CD4-positive, CD25-positive, alpha-beta regulatory T cell (primary cell): ENCODE measurements around the gene XRCC4. TPM values are rescaled to one million over a fixed set of nuclear protein-coding genes. Genes with fewer than 3 reads are reported as not detected.
A peak's percentile ranks its signal among the peaks of the same experiment; 100 is the strongest.

Experiments used
- ATAC-seq, 2 donors: fragments of 150-1000 bp; cut with Tn5 transposase; one replicate each; pipeline ENCODE4 v1.10.0; 2021; ENCODE audit warnings: low read depth in 2 of 2, moderate number of reproducible peaks in 2 of 2, moderate library complexity in 1 of 2
- DNase-seq, 3 donors: peaks; one replicate each; pipeline versions ENCODE4 v3.0.0 to v3.0.0-alpha.2; 2012 to 2022; ENCODE audit warnings: mixed read lengths in 1 of 3
- H3K27ac ChIP-seq: one replicate; pipeline ENCODE4 v1.7.0; 2013; ENCODE audit warnings: mild to moderate bottlenecking, low read length; ENCODE audit not compliant: insufficient read depth, poor library complexity, severe bottlenecking
- H3K27me3 ChIP-seq: one replicate; pipeline ENCODE4 v1.7.0; 2013; ENCODE audit warnings: low read length; ENCODE audit not compliant: control insufficient read depth, insufficient read depth
- H3K36me3 ChIP-seq: one replicate; pipeline ENCODE4 v1.7.0; 2013; ENCODE audit warnings: mild to moderate bottlenecking, low read length, moderate library complexity; ENCODE audit not compliant: control insufficient read depth, insufficient read depth
- H3K4me1 ChIP-seq: 2 replicates; pipeline ENCODE4 v1.7.0; 2013; ENCODE audit warnings: mild to moderate bottlenecking, low read length; ENCODE audit not compliant: insufficient read depth, control insufficient read depth, poor library complexity, severe bottlenecking
- H3K4me3 ChIP-seq: one replicate; pipeline ENCODE4 v1.7.0; 2013; ENCODE audit warnings: low read depth, mild to moderate bottlenecking, low read length, moderate library complexity
- H3K9me3 ChIP-seq, 2 experiments: 1 replicate in 1 of 2; 2 replicates in 1 of 2; pipeline ENCODE4 v1.7.0; 2013; ENCODE audit warnings: low read length in 2 of 2, mild to moderate bottlenecking in 1 of 2, moderate library complexity in 1 of 2; ENCODE audit not compliant: control insufficient read depth in 2 of 2
- H3K27ac Mint-ChIP-seq, 3 donors: one replicate each; pipeline ENCODE4 v1.8.0; 2020 to 2022; ENCODE audit warnings: mild to moderate bottlenecking in 3 of 3, mixed read lengths in 3 of 3, moderate library complexity in 2 of 3
- H3K27me3 Mint-ChIP-seq: one replicate; pipeline ENCODE4 v1.8.0; 2022; ENCODE audit warnings: mild to moderate bottlenecking, mixed read lengths
- H3K36me3 Mint-ChIP-seq: one replicate; pipeline ENCODE4 v1.8.0; 2020; ENCODE audit warnings: mixed read lengths
- H3K4me1 Mint-ChIP-seq, 4 donors: one replicate each; pipeline ENCODE4 v1.8.0; 2020 to 2022; ENCODE audit warnings: mixed read lengths in 4 of 4, mild to moderate bottlenecking in 1 of 4
- H3K4me3 Mint-ChIP-seq, 4 donors: one replicate each; pipeline ENCODE4 v1.8.0; 2020 to 2022; ENCODE audit warnings: mild to moderate bottlenecking in 4 of 4, mixed read lengths in 4 of 4, moderate library complexity in 3 of 4
- H3K9me3 Mint-ChIP-seq, 7 donors: one replicate each; pipeline ENCODE4 v1.8.0; 2020 to 2022; ENCODE audit warnings: mixed read lengths in 7 of 7, mild to moderate bottlenecking in 3 of 7, moderate library complexity in 2 of 7
- polyA plus RNA-seq, 4 donors: library from polyadenylated mRNA; unstranded; fragments of 300-500 nt; fragmentation: Illumina TruSeq; gene quantifications; one replicate each; pipeline ENCODE4 v1.2.3, GENCODE V29; 2021
- total RNA-seq: library from RNA; stranded (reverse); gene quantifications from one replicate; pipeline ENCODE4 v1.2.3, GENCODE V29; 2022

The XRCC4 gene
- total and polyA plus RNA-seq, 5 donors from 2014 or later: 3.8 to 10.1 (median 6.2) TPM

DNA sequence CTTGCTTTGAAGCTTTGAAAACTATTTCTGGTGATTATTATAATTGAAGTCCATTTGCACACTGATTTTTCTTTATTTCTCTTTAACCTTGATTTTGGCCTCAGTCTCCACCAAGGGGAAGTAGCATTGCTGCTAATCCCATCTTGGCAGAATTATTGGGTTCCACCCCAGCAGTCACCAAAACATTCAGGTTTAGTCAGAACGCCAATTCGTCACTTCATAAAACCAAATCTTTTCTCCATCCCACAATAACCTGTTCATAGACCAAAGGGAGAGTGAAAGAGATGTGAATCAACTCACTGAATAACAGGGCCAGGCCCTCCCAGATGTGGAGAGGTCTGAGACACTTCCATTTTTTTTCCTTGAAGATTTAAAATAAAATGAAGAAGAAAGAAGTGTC is 299.1 kb downstream of the XRCC4 start:
- no peaks in the 10 kb centered on the region for H3K4me1 ChIP-seq
- no peak overlapping the region for H3K27ac Mint-ChIP-seq
- H3K36me3 Mint-ChIP-seq: no peaks in the 10 kb centered on the region
- DNase-seq (no peak), ATAC-seq (no peak)
- H3K27me3 ChIP-seq: peaks cover 2% of the 10 kb centered on the region
- H3K9me3 ChIP-seq: no peaks in the 10 kb centered on the region
- H3K4me1 Mint-ChIP-seq: no peaks in the 10 kb centered on the region
- no peak overlapping the region for H3K4me3 ChIP-seq
- H3K27me3 Mint-ChIP-seq: peaks cover 8% of the 10 kb centered on the region
- peaks cover 0 to 5% (median 0%) of the 10 kb centered on the region in 7 donors for H3K9me3 Mint-ChIP-seq
- no peak overlapping the region for H3K4me3 Mint-ChIP-seq
- no peaks in the 10 kb centered on the region for H3K36me3 ChIP-seq
- H3K27ac ChIP-seq: no peak overlapping the region

GRCh38 chr5:83377131-83377865 is 300.0 kb downstream of the XRCC4 start:
- DNase-seq (no peak), ATAC-seq (no peak)
- no peak overlapping the region for H3K4me3 ChIP-seq
- no peaks in the 10 kb centered on the region for H3K4me1 Mint-ChIP-seq
- H3K9me3 Mint-ChIP-seq: peaks cover 0 to 5% (median 0%) of the 10 kb centered on the region in 7 donors
- no peaks in the 10 kb centered on the region for H3K36me3 ChIP-seq
- H3K4me3 Mint-ChIP-seq: no peak overlapping the region
- H3K27me3 ChIP-seq: peaks cover 2% of the 10 kb centered on the region
- H3K9me3 ChIP-seq: no peaks in the 10 kb centered on the region
- no peaks in the 10 kb centered on the region for H3K36me3 Mint-ChIP-seq
- H3K27ac ChIP-seq: no peak overlapping the region
- H3K27ac Mint-ChIP-seq: no peak overlapping the region
- peaks cover 8% of the 10 kb centered on the region for H3K27me3 Mint-ChIP-seq
- no peaks in the 10 kb centered on the region for H3K4me1 ChIP-seq

- no peak for ATAC-seq
Observed at GRCh38 chr5:83378624-83379289, 301.4 kb downstream of the XRCC4 start.

GRCh38 chr5:83385812-83386211 is 308.5 kb downstream of the XRCC4 start:
- H3K36me3 Mint-ChIP-seq: no peaks in the 10 kb centered on the region
- Histone ChIP-seq H3K36me3 (no peaks in the 10 kb centered on the region), H3K27me3 (no peaks in the 10 kb centered on the region), H3K27ac (no peak overlapping the region), H3K4me3 (no peak overlapping the region), H3K4me1 (no peaks in the 10 kb centered on the region), H3K9me3 (peaks cover 0 to 3% of the 10 kb centered on the region in 2 experiments)
- H3K4me1 Mint-ChIP-seq: no peaks in the 10 kb centered on the region
- ATAC-seq (no peak), DNase-seq (peak in 1 of 3 donors; percentile 2)
- H3K27me3 Mint-ChIP-seq: no peaks in the 10 kb centered on the region
- H3K27ac Mint-ChIP-seq: no peak overlapping the region
- peaks cover 0 to 10% (median 0%) of the 10 kb centered on the region in 7 donors for H3K9me3 Mint-ChIP-seq
- H3K4me3 Mint-ChIP-seq: no peak overlapping the region

More at GRCh38 chr5:83378624-83379289, 301.4 kb downstream of the XRCC4 start:
- H3K36me3 ChIP-seq: no peaks in the 10 kb centered on the region
- Mint-ChIP-seq H3K9me3 (peaks cover 0 to 5% (median 1%) of the 10 kb centered on the region in 7 donors), H3K4me3 (no peak overlapping the region), H3K4me1 (no peaks in the 10 kb centered on the region), H3K27me3 (peaks cover 8% of the 10 kb centered on the region), H3K27ac (peak overlapping the region in 1 of 3 donors; percentile 14), H3K36me3 (no peaks in the 10 kb centered on the region)
- DNase-seq: no peak
- H3K27me3 ChIP-seq: peaks cover 2% of the 10 kb centered on the region
- H3K4me3 ChIP-seq: no peak overlapping the region
- H3K9me3 ChIP-seq: no peaks in the 10 kb centered on the region
- H3K27ac ChIP-seq: no peak overlapping the region
- no peaks in the 10 kb centered on the region for H3K4me1 ChIP-seq

- Mint-ChIP-seq H3K4me1 (no peaks in the 10 kb centered on the region), H3K27me3 (no peaks in the 10 kb centered on the region), H3K9me3 (peaks cover 0 to 10% (median 0%) of the 10 kb centered on the region in 7 donors), H3K36me3 (no peaks in the 10 kb centered on the region), H3K4me3 (no peak overlapping the region), H3K27ac (no peak overlapping the region)
- H3K4me1 ChIP-seq: no peaks in the 10 kb centered on the region
- H3K9me3 ChIP-seq: peaks cover 0 to 3% of the 10 kb centered on the region in 2 experiments
- no peaks in the 10 kb centered on the region for H3K27me3 ChIP-seq
- DNase-seq: no peak
- ATAC-seq: no peak
- H3K4me3 ChIP-seq: no peak overlapping the region
- no peaks in the 10 kb centered on the region for H3K36me3 ChIP-seq
- H3K27ac ChIP-seq: no peak overlapping the region
Observed at GRCh38 chr5:83387041-83387440, 309.7 kb downstream of the XRCC4 start.

- Mint-ChIP-seq H3K4me3 (no peak overlapping the region), H3K27me3 (no peaks in the 10 kb centered on the region), H3K27ac (no peak overlapping the region), H3K36me3 (no peaks in the 10 kb centered on the region), H3K4me1 (no peaks in the 10 kb centered on the region), H3K9me3 (peaks cover 0 to 6% (median 0%) of the 10 kb centered on the region in 7 donors)
- Histone ChIP-seq H3K27ac (no peak overlapping the region), H3K4me1 (no peaks in the 10 kb centered on the region), H3K27me3 (no peaks in the 10 kb centered on the region), H3K4me3 (no peak overlapping the region), H3K9me3 (peaks cover 0 to 3% of the 10 kb centered on the region in 2 experiments), H3K36me3 (no peaks in the 10 kb centered on the region)
- DNase-seq (no peak), ATAC-seq (no peak)
Observed at GRCh38 chr5:83388608-83389007, 311.3 kb downstream of the XRCC4 start.

- Mint-ChIP-seq H3K9me3 (peaks cover 0 to 5% (median 0%) of the 10 kb centered on the region in 7 donors), H3K36me3 (no peaks in the 10 kb centered on the region), H3K27ac (no peak overlapping the region), H3K4me3 (no peak overlapping the region), H3K4me1 (no peaks in the 10 kb centered on the region), H3K27me3 (no peaks in the 10 kb centered on the region)
- no peak for ATAC-seq
- no peak overlapping the region for H3K27ac ChIP-seq
- no peak for DNase-seq
- no peaks in the 10 kb centered on the region for H3K36me3 ChIP-seq
- peaks cover 3% of the 10 kb centered on the region for H3K27me3 ChIP-seq
- H3K4me1 ChIP-seq: no peaks in the 10 kb centered on the region
- no peak overlapping the region for H3K4me3 ChIP-seq
- H3K9me3 ChIP-seq: no peaks in the 10 kb centered on the region
Observed at GRCh38 chr5:83392766-83393503, 315.6 kb downstream of the XRCC4 start.
